ENCODE measurements around the gene DST.

Gene DST

GRCh38 chr6:56581296-56581925, 61.3 kb downstream of the DST start:
- no peak for DNase-seq (ENCODE audit: low read depth in 1 of 2, low spot score in 1 of 2)
- Histone ChIP-seq H3K27ac (replicated peaks) (no peak overlapping the region), H3K4me3 (replicated peaks; ENCODE audit: insufficient read depth, low read length) (no peak overlapping the region), H3K27me3 (ENCODE audit: insufficient read depth, poor library complexity, severe bottlenecking) (no peaks in the 10 kb centered on the region)
- TF ChIP-seq REST (IDR thresholded peaks at IDR 0.05; ENCODE audit: insufficient replicate concordance, low read depth) (no peak), CTCF (IDR thresholded peaks at IDR 0.05; ENCODE audit: insufficient read depth, low read length) (no peak), POLR2AphosphoS5 (IDR thresholded peaks at IDR 0.05; ENCODE audit: low read depth) (no peak), GABPA (IDR thresholded peaks at IDR 0.05; ENCODE audit: low read depth) (no peak), SPI1 (IDR thresholded peaks at IDR 0.05; ENCODE audit: borderline replicate concordance, low read depth) (no peak)

GRCh38 chr6:56580271-56580670, 62.4 kb downstream of the DST start:
- no peak for TF ChIP-seq GABPA (IDR thresholded peaks at IDR 0.05; ENCODE audit: low read depth)
- TF ChIP-seq REST (IDR thresholded peaks at IDR 0.05; ENCODE audit: insufficient replicate concordance, low read depth) = no peak
- no peak for TF ChIP-seq SPI1 (IDR thresholded peaks at IDR 0.05; ENCODE audit: borderline replicate concordance, low read depth)
- TF ChIP-seq CTCF (IDR thresholded peaks at IDR 0.05; ENCODE audit: insufficient read depth, low read length) = no peak
- TF ChIP-seq POLR2AphosphoS5 (IDR thresholded peaks at IDR 0.05; ENCODE audit: low read depth) = no peak
- H3K4me3 ChIP-seq (replicated peaks; ENCODE audit: insufficient read depth, low read length) = no peak overlapping the region
- no peak for DNase-seq (ENCODE audit: low read depth in 1 of 2, low spot score in 1 of 2)
- H3K27me3 ChIP-seq (ENCODE audit: insufficient read depth, poor library complexity, severe bottlenecking) = no peaks in the 10 kb centered on the region
- no peak overlapping the region for H3K27ac ChIP-seq (replicated peaks)

- H3K4me3 ChIP-seq (replicated peaks; ENCODE audit: insufficient read depth, low read length) = no peak overlapping the region
- no peak for DNase-seq (ENCODE audit: low read depth in 1 of 2, low spot score in 1 of 2)
- H3K27ac ChIP-seq (replicated peaks) = no peak overlapping the region
- no peaks in the 10 kb centered on the region for H3K27me3 ChIP-seq (ENCODE audit: insufficient read depth, poor library complexity, severe bottlenecking)
- TF ChIP-seq SPI1 (IDR thresholded peaks at IDR 0.05; ENCODE audit: borderline replicate concordance, low read depth) = no peak
- no peak for TF ChIP-seq POLR2AphosphoS5 (IDR thresholded peaks at IDR 0.05; ENCODE audit: low read depth)
- no peak for TF ChIP-seq GABPA (IDR thresholded peaks at IDR 0.05; ENCODE audit: low read depth)
- TF ChIP-seq CTCF (IDR thresholded peaks at IDR 0.05; ENCODE audit: insufficient read depth, low read length) = no peak
- TF ChIP-seq REST (IDR thresholded peaks at IDR 0.05; ENCODE audit: insufficient replicate concordance, low read depth) = no peak
Measured at GRCh38 chr6:56579155-56579851, 63.4 kb downstream of the DST start.
